ENCODE data around the gene ARMC2.
"Not testable (repeated sequence)": the region's sequence is repeated elsewhere in the genome, so short reads cannot be mapped to it uniquely, and the experiment has no call there.

Gene ARMC2

DNA sequence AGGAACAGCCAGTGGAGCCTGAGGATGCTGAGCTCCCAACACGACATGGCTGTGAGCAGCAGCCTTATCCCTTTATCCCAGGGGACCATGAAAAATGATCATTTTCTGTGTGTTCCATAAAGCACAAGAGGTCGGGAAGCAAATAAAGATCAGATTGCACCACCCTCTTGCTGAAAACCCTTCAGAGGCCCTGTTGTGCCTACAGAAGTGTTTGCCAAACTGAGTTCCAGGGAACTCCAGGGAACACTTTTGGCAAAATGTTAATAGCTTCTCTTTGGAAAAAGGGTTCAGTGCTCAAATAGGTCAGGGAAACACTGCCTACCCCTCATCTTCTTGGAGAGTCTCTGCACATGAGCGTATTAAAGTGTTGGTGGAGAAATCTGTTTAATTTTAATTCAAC, 24.4 kb downstream of the ARMC2 start:
- DNase-seq (ENCODE audit: low spot score): no peak

DNA sequence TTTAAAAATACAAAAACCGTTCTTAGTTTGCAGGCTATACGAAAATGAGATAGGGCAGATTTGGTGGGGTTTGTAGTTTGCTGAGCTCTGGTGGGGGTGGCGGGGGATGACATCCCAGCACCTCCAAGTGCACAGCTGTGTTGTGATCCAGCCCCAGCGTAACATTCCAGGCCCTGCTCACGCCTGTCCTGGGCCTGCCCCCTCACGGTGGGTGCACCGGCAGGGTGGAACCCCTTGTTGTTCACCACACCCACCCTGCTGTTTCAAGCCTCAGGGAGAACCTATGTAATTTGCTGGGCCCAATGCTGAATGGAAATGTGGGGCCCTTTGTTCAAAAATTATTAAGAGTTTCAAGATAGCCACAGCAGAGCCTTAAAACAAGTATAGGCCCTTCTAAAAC, 25.0 kb downstream of the ARMC2 start:
- DNase-seq (ENCODE audit: low spot score): no peak

DNA sequence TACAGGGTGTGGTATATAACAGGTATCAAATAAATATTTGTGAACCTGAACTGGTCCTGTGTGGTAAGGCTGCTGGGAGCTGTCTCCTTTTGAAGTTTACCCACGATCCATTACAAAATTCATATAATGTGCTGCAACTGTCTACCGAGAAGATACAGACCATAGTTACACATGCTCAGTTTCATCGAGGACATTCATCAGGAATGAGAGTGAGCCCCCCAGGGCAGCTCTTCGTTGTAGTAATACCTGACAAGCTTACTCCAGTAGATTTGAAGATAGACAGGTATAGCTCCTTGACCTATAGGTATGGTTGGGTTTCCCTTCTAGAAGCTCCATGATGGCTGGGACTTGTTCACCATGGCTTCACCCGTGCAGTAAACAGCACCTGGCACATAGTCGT, 25.7 kb downstream of the ARMC2 start:
- no peak for DNase-seq (ENCODE audit: low spot score)

DNA sequence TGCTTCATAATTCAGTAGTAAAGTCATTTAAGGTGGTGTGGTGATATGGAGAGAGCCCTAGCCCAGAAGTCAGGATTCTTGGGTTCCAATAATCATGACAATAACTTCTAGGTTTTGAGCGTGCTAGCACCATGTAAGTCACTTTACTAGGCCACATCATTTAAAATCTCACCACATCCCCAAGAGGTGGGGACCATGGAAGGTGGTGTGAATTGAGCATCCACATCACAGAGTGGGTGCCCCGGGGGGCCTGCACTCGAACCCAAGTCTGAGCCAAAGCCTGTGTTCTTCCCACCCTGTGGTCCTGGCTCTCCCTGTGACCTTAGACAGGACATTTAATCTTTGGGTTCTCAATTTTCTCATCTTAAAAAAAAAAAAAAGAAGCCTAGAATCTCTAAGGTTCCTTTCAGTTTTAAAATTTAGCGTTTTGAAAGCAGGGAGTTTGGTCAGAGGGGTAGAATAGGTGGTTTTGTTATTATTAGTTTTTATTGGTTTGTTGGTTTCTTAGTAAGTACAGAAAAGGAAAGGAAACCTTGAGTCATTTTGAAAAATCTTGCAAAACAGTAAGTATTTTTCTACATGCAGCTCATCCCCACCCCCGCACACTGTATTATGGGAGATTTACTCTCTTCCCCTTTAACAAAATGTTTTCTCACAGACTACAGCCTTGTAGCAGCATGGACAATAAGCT, 26.4 kb downstream of the ARMC2 start:
- no peak for DNase-seq (ENCODE audit: low spot score)

DNA sequence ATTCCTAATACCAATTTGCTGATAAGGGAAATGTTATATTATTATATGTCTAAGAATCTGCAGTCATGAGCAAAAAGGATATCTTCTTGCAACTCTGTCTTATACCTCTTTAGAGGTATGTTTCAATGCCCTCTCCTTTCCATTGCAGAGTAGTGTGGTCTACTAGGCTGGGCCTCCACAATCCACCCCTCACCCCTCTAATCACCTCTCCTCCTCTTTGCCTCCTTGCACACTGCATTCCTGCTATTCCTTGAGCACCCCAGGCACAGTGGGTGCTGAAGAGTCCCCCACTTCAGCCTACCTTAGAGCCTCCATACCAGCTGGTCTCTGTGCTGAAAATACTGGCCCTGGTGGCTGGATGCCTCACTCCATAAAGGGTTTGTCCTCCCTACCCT, 26.9 kb downstream of the ARMC2 start:
- no peak for DNase-seq (ENCODE audit: low spot score)

DNA sequence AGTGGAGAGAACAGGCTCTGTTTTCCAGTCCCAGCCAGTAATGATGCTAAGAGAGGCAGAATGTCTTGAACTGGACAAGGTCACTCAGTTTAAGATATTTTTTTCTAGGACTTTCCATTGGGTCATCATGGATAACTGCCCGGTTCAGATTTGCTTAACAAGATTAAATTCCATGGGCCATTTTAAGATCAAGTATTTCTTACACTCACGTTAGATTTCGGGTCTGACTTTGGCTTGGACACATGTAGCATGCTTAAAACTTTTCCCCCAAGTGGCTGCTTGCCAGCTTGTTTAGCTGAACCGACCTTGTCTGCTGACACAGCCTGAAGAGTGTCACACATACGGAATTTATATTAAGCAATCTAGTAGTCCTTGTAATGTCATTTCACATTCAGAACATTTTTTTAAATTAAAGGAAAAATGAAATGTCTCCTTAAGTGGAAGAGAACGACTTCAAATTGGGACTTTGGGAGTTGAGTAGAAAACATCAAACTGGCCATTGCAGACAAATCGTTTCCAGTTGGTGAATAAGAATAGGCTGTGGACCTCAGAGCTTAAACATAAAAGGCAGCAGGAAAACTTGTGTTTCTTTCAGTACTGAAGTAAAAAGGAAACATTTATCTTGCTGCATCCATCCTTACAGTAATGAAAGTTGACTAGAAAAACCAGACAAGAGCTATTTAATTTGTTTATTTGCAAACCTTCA, 29.0 kb downstream of the ARMC2 start:
- no peak for DNase-seq (ENCODE audit: low spot score)

DNA sequence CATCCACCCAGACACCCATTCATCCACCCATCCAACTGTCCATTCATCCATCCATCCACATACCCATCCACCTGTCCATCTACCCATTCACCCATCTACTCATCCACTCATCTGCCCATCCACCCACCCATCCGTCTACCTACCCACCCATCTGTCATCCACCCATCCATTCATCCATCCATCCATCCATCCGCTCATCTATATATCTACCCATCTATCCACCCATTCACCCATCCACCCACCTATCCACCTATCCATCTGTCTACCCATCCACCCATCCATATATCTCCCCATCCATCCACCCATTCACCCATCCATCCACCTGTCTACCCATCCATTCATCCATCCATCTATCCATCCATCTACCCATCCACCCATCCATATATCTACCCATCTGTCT, 30.7 kb downstream of the ARMC2 start:
- DNase-seq (ENCODE audit: low spot score): no peak

DNA sequence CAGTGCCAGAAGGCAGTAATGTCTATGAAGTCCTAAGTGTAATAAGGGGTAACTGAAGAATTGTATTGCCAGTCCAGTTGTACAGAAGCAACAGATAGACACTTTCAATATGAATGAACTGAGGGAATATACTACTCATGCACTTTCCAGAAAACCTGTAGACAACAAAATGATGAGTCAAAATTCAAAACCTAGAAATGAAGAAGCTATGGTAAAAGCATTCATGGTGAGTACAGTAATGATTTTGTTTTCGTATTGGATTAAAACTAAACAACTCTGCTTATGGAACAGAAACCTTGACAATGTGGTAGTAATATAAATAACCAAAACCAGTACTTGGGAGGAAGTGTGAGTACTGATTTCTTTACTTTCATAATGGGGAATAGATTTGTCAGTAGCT, 35.0 kb downstream of the ARMC2 start:
- DNase-seq (ENCODE audit: low spot score): no peak

DNA sequence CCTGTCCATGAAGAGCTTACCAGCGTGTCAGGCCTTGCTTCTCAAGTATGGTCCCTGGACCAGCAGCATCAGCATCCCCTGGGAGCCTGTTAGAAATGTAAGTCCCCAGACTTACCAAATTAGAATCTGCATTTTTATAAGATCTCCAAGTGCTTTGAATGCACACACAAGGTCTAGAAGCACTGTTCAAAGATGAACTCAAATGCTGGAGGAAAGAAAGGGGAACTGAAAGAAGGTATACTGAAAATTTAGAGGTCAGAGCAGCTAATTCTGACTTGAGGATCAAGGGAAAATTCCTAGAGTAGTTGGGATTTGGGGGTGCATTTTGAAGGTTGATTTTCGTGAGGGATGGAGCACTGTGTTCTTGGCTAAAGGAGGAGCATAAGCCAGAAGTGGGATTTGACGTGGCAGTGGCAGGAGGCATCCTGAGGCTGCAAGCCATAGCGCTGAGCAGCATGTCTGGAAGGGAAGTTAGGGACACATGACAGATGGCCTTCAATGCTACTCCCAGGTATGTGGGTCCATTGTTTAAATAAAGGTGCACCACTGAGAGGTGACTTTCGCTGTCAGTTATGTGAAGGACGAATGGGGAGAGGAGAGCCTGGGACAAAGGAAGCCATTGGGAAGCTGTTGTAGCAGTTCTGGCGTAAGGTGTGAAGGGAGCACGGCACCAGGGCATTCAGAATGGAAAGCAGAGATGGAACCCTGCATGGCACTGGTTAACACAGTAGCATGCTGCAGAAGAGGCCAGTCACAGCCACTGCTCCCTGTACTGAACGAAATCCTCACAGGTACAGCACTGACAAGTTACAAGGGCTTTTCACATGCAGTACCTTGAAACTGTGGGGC, 36.2 kb downstream of the ARMC2 start:
- no peak for DNase-seq (ENCODE audit: low spot score)

DNA sequence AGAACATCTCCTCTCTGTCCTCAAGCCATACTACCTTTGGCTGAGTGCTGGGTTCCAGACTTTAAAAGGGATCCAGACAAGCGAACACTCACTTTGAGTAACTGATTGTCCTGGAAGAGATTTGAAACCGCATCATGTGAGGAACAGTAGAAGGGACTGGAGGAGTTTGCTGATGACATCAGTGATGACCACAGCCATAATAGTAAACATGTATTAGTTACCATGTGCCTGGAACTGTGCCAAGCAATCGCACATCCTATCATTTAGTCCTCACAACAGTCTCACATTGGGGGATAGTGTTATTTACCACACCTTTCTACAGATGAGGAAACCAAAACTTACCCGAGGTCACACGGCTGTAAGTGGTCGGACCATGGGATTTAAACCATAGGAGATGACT, 39.8 kb downstream of the ARMC2 start:
- no peak for DNase-seq (ENCODE audit: low spot score)

DNA sequence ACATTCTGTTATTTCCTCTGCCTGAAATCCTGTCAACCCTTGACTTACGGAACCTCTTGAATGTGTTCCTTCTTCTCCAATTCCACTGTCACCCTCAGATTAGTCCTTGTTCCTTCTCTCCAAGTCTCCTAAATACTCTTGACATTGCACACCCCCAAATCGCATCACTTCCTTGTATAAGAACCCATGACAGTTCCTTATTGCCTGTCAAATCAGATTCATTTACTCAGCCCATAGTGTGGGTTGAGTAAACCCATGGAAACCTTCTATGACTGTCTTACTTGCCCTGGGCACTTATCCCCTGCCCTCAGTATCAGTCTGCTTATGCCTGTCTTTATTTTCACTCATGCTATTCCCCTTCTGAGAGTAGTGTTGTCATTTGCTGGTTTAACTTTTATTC, 40.5 kb downstream of the ARMC2 start:
- no peak for DNase-seq (ENCODE audit: low spot score)

DNA sequence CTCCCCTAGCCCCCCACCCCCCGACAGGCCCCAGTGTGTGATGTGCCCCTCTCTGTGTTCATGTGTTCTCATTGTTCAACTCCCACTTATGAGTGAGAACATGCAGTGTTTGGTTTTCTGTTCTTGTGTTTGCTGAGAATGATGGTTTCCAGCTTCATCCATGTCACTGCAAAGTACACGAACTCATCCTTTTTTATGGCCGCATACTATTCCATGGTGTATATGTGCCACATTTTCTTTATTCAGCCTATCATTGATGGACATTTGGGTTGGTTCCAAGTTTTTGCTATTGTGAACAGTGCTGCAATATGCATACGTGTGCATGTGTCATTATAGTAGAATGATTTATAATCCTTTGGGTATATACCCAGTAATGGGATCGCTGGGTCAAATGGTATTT, 42.7 kb downstream of the ARMC2 start:
- not testable (repeated sequence) for DNase-seq (ENCODE audit: low spot score)

DNA sequence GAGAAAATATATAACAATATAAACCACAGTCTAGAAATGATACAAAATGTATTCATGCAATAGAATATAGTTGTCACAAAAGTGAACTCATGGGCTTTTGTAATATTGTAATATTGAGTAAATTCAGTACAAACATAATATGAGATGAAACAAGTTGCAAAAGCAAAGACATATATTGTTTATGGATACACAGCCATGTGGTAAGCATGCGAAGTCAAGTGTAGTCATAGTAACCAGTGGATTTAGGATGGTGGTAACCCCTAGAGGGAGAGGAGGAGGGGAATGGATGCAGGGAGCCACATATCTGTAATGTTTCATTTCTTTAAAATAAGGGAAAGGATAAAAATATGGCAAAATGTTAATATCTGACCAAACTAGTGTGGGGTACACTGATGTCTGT, 47.3 kb downstream of the ARMC2 start:
- DNase-seq (ENCODE audit: low spot score): no peak

DNA sequence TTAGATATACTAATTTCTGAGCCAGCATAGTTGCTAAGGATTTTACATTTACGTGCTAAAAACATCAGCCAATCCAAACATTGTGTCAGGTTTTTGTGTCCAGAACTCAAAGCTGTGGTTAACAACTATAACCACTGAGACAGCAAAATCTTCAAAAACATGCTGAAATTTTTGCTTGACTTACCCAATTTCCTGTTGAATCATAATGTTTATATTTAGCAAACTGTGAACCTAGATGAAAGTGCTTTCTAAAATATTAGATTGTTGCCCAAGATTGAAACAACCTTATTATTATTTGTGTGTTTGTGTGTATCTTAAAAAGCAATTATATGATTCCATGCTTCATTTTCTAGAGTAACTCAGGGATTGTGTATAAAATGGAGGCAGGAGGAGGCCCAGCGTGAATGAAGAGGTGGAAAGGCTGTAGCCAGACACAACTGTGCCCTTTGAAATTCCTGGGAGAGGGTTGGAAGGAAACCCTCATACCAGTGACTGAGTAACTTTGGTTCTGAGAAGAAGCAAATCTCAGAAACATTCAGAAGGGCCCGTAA, 48.0 kb downstream of the ARMC2 start:
- DNase-seq (ENCODE audit: low spot score): no peak

DNA sequence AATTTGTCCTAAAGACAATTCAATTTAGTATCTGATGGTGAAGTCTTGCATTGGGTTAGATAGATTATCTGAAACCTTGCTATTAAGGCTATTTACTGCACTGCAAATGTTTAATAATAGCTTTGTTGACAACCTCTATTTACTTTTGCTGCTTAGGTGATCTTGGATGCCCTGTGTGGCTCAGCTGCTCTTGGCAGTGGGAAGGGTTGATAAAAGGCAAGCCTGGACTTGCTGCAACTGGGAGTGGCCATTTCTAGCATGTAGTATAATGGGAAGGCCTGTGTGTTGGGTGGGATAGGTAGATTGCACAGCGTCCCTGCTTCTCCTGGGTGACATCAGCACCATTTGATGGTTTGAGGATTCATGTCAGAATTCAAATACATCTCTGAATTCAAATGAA, 49.1 kb downstream of the ARMC2 start:
- peak; percentile 87 for DNase-seq (ENCODE audit: low spot score)

DNA sequence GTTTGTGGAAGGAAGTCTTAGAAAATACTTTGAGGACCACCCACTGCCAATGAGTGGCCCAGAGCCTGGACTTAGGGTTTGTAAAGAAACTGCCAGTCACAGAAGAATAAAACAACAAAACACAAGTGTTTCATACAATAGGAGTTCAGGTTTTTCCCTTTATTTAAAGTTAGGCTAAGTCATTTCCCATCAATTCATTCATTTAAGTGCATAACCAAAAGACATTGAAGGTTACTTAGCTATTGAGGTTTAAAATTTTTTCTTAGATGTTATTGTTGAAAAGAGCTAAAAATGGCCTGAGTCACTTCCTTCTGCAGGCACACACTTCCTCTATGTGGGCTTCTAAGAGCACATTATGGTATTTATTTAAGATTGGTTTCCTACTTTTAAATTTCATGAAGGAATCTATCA, 54.2 kb downstream of the ARMC2 start:
- no peak for DNase-seq (ENCODE audit: low spot score)

DNA sequence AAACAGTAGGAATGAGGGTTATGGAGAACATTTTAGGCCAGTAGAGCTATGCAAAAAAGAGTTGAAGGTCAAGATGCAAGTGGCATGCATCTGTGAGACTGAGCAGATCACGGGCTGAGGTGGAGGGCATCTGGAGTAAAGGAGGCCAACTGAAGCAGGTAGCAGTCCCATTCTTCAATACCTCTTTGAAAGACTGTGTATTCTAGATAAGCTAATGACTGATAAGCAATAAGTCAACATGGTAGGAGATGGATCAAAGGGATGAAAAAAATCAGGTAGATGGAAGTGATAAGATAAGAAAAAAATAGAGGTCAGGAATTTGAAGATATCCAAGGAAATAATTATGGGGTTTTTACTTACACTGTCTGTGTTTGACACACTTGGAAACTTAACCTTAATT, 55.6 kb downstream of the ARMC2 start:
- peak; percentile 73 for DNase-seq (ENCODE audit: low spot score)

DNA sequence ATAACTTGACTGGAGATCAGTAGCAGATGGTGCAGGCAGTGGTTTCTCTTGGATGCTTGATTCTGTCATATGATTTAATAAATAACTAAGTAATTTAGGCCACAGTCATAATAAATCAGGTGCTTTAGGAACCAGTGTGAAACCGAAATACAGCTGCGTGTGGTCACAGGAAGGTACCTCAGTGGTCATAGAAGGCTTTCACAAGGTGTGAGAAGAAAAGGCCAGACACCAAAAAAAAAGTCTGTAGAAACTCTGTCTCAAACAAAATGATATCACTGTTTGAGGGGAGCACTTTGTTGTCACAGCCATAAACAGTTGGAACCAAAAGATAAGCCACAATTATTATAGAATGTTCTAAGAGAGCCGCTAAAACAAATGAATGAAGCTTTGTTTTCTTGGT, 56.5 kb downstream of the ARMC2 start:
- peak; percentile 56 for DNase-seq (ENCODE audit: low spot score)

DNA sequence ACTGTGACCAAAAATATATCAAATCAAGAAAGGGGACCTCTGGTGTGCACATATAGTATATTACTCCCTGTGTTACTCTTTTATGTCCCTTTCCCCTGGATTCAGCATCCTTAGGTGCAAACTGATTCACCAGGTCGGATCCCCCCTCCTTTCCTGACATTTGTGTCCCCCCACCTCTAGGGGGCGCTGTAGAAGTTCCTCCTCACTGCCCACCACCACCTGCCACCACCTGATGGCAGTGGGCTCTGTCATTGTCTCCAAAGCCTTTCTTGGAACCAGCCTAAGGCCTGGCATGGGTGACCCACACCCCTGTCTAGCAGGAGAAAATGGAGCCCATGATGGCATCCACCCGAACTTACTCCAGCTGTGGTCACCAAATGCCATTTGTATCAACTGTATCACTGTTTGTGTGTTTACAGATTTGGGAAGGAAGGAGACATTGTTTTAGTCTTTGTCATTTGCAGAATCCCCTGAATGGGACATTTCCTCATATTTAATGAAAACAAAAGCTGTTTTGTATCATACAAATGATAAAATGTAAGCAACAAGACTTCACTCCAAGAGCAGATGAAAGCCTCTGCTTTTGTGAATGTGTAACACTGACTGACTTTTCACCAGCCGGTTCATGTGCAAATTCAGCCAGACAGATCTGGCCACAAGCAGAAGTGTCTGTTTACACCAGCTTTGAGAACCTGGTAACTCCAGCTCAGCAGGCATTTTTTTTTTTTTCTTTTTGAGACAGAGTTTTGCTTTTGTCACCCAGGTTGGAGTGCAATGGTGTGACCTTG, 66.2 kb downstream of the ARMC2 start:
- DNase-seq (ENCODE audit: low spot score): no peak

DNA sequence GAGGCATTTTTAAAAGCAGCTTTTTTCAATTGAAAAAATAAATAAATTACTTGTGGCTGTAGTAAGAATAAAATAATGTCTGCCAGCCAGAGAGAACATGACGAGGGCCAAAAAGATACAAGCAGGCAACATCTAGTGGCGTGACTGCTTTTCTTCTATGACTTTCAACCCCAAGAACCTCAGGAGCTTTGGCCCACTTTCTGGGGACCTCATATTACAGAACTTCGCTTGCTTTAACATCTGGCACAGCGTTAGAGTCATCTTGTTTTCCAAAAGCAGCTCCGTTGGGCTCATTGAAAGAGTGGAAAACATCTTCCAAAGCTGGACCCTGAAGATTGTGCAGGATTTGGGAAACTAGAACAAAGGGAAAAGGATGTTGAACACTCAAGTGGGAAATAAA, 67.0 kb downstream of the ARMC2 start:
- no peak for DNase-seq (ENCODE audit: low spot score)

DNA sequence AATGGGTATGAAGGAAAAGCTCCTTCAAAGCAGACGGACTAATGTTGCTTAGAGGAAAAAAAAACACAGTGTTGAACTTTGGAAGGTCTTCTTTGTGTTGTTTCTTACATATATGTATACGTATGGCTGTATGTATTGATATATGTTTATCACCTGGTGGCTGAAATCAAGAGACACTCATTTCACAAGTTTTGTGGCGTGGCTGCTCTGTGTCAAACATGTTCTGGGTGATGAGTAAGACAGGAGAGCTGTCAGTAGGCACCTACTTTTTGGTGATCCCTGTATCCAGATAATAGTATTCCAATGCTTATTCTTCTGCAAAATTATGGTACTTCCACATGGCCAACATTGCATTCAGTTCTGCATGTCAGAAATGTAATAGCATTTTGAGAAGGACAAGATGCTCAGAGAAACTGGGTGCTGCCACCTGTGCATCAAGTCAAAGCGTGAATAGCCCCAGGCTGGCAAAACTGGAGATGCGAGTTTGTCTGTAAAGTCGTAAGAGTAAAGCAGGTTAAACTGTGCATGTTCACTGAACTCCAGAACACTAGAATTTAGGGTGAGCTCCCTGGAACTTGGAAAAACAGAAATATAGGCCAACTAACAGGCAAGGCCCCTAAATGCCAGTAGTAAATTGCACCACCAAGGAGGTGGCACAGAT, 67.9 kb downstream of the ARMC2 start:
- no peak for DNase-seq (ENCODE audit: low spot score)
